Measurements from ENCODE around the gene TMX2. TPM values are rescaled to one million over a fixed set of nuclear protein-coding genes. Genes with fewer than 3 reads are reported as not detected.
A peak's percentile ranks its signal among the peaks of the same experiment; 100 is the strongest.

Gene TMX2
- total and polyA plus RNA-seq, 9 of the 15 experiments (the other 6 are each of a cell fraction or from before 2014, with no cell fraction given) = 176 to 433 (median 227) TPM

GRCh38 chr11:57764021-57764420 is 51.6 kb downstream of the TMX2 start:
- Histone ChIP-seq H3K9ac (ENCODE audit: insufficient read depth in 1 of 2, low read depth in 2 of 2, low read length in 2 of 2) (peak overlapping the region in 1 of 2 experiments; percentile 95; a peak in 2 of 4 replicates), H3K27me3 (ENCODE audit: control insufficient read depth in 2 of 2, insufficient read depth in 2 of 2, low read length in 2 of 2) (no peaks in the 10 kb centered on the region), H3K27ac (ENCODE audit: extremely low read depth, low read depth, low read length) (no peak overlapping the region), H3K4me3 (peak overlapping the region; percentile 62), H3K4me2 (ENCODE audit: insufficient read depth, low read length) (peak overlapping the region; percentile 79), H3K4me1 (replicated peaks in 1 of 2; ENCODE audit: control insufficient read depth in 2 of 2, insufficient read depth in 2 of 2, low read length in 2 of 2) (peaks cover 7 to 22% of the 10 kb centered on the region in 2 experiments; a peak in 4 of 5 replicates), H4K20me1 (replicated peaks; ENCODE audit: control insufficient read depth, insufficient read depth, low read length) (peaks cover 7% of the 10 kb centered on the region), H3K79me2 (ENCODE audit: control insufficient read depth, insufficient read depth, low read length) (peaks cover 69% of the 10 kb centered on the region), H3K9me3 (replicated peaks; ENCODE audit: control insufficient read depth, insufficient read depth, low read depth, low read length) (no peaks in the 10 kb centered on the region), H3K36me3 (ENCODE audit: control insufficient read depth, insufficient read depth, low read length) (peaks cover 7% of the 10 kb centered on the region; the same call in 1 of the 3 replicates), H2AFZ (ENCODE audit: low read depth, low read length) (no peak overlapping the region), H3K9me1 (ENCODE audit: control insufficient read depth, insufficient read depth, low read length) (no peaks in the 10 kb centered on the region)
- BruUV-seq (replicated peaks) = no TSS peak
- 6% methylated on average over 4 of the region's 4 CpGs for WGBS (ENCODE audit: insufficient coverage, low coverage, missing lambda C conversion rate)
- DNase-seq (ENCODE audit: extremely low read depth in 1 of 4, low spot score in 3 of 4) (no peak), FAIRE-seq (no peak), ATAC-seq (peak; percentile 9; the same call in 2 of the 3 replicates)
- ChIA-PET CTCF (ENCODE audit: low intra/inter-chr PET ratio) (no interaction called here), POLR2A (interaction anchor here (0.7 to 6.2 kb wide), 7 partner anchors 9 to 40 kb away, joined by 3 to 88 read pairs (median 7); partner anchors contain the start of genes BTBD18 and SELENOH)
- 0 out of 4 replicates have a peak, but pooled peaks of 1 of the 2 experiments have one; percentile 3 for TF ChIP-seq MLLT1 (IDR thresholded peaks at IDR 0.05)
- TF ChIP-seq ZNF512 (tag; IDR thresholded peaks at IDR 0.05) = no peak
- in situ Hi-C loops (cut with MboI) (no loop called here), intact Hi-C loops (cut with micrococcal nuclease) (loop anchor here (5.0 kb wide), 1 partner anchor 33 kb away; no protein-coding TSS in a partner anchor)
